T-helper 2 cell treated with Interferon-gamma antibody and Interleukin-4, amounts not matched to agents 5 μg/mL and 100 μg/mL, for 36 hours (primary cell): ENCODE results near the gene ZBTB7B.

ENCODE experiments used
- DNase-seq: peaks from one replicate; pipeline ENCODE4 v3.0.0; 2021; ENCODE audit warnings: low spot score
- H3K27ac Mint-ChIP-seq: one replicate; pipeline ENCODE4 v1.8.0; 2021; ENCODE audit warnings: mild to moderate bottlenecking, mixed read lengths
- H3K27me3 Mint-ChIP-seq: one replicate; pipeline ENCODE4 v1.8.0; 2021; ENCODE audit warnings: low read depth, mixed read lengths
- H3K36me3 Mint-ChIP-seq: one replicate; pipeline ENCODE4 v1.8.0; 2021; ENCODE audit warnings: low read depth, mixed read lengths
- H3K4me1 Mint-ChIP-seq: one replicate; pipeline ENCODE4 v1.8.0; 2021; ENCODE audit warnings: low read depth, mixed read lengths
- H3K4me3 Mint-ChIP-seq: one replicate; pipeline ENCODE4 v1.8.0; 2022; ENCODE audit warnings: mild to moderate bottlenecking, moderate library complexity, mixed read lengths
- H3K9me3 Mint-ChIP-seq: one replicate; pipeline ENCODE4 v1.8.0; 2021; ENCODE audit warnings: mixed read lengths

The ZBTB7B gene

GRCh38 chr1:155034318-155035208 lies 32.0 kb downstream of the ZBTB7B start:
- H3K4me1 Mint-ChIP-seq = no peaks in the 10 kb centered on the region
- no peaks in the 10 kb centered on the region for H3K9me3 Mint-ChIP-seq
- DNase-seq = no peak
- H3K4me3 Mint-ChIP-seq = no peak overlapping the region
- H3K36me3 Mint-ChIP-seq = no peaks in the 10 kb centered on the region
- peaks cover 10% of the 10 kb centered on the region for H3K27me3 Mint-ChIP-seq
- no peak overlapping the region for H3K27ac Mint-ChIP-seq

DNA sequence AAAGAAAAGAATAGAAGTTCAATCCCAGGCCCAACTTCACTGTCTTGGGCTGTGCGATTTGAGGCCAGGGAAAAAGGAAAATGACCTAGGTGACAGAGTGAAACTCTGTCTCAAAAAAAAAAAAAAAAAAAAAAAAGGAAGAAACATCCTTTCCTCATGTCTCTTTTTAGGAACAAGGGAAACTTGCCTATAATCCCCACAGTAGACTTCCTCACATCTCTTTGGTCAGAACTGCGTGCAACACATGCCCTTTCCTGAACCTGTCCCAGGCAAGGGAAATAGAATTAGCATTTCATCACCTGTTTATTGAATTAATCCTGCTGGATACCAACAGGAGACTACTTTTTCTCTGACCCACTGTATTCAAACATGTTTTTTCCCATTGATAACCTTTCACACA lies 33.3 kb downstream of the ZBTB7B start:
- H3K9me3 Mint-ChIP-seq = no peaks in the 10 kb centered on the region
- H3K36me3 Mint-ChIP-seq = no peaks in the 10 kb centered on the region
- H3K27ac Mint-ChIP-seq = no peak overlapping the region

DNA sequence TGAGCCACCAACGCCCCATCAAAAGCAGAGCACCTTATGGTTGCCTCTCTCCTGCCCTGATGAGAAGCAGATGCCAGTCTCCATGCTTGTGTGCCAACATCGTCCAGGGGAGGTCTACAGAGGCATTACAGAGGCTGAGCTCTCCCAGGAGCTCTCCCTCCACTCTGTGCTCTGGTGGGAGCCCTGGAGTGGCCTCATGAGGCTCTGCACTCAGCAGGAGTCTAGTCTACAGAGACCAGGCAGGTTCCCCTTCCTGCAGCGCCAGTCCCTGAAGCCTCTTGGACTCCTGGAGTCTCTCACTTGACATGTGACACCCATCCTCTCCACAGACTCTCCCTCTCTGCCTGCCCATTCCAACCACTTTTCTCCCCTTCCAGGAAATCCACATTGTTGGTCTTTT lies 34.4 kb downstream of the ZBTB7B start:
- peaks cover 10% of the 10 kb centered on the region for H3K27me3 Mint-ChIP-seq
- H3K9me3 Mint-ChIP-seq = no peaks in the 10 kb centered on the region
- H3K36me3 Mint-ChIP-seq = no peaks in the 10 kb centered on the region
- DNase-seq = no peak
- H3K4me1 Mint-ChIP-seq = no peaks in the 10 kb centered on the region
- H3K4me3 Mint-ChIP-seq = no peak overlapping the region
- H3K27ac Mint-ChIP-seq = no peak overlapping the region

More for the DNA sequence above, 33.3 kb downstream of the ZBTB7B start:
- H3K4me1 Mint-ChIP-seq = no peaks in the 10 kb centered on the region
- no peak for DNase-seq
- no peak overlapping the region for H3K4me3 Mint-ChIP-seq
- peaks cover 10% of the 10 kb centered on the region for H3K27me3 Mint-ChIP-seq

- DNase-seq = no peak
- H3K27ac Mint-ChIP-seq = no peak overlapping the region
- H3K9me3 Mint-ChIP-seq = no peaks in the 10 kb centered on the region
- no peaks in the 10 kb centered on the region for H3K4me1 Mint-ChIP-seq
- peaks cover 14% of the 10 kb centered on the region for H3K27me3 Mint-ChIP-seq
- H3K4me3 Mint-ChIP-seq = no peak overlapping the region
- H3K36me3 Mint-ChIP-seq = no peaks in the 10 kb centered on the region
Observed at GRCh38 chr1:155037851-155038441, 35.3 kb downstream of the ZBTB7B start.

DNA sequence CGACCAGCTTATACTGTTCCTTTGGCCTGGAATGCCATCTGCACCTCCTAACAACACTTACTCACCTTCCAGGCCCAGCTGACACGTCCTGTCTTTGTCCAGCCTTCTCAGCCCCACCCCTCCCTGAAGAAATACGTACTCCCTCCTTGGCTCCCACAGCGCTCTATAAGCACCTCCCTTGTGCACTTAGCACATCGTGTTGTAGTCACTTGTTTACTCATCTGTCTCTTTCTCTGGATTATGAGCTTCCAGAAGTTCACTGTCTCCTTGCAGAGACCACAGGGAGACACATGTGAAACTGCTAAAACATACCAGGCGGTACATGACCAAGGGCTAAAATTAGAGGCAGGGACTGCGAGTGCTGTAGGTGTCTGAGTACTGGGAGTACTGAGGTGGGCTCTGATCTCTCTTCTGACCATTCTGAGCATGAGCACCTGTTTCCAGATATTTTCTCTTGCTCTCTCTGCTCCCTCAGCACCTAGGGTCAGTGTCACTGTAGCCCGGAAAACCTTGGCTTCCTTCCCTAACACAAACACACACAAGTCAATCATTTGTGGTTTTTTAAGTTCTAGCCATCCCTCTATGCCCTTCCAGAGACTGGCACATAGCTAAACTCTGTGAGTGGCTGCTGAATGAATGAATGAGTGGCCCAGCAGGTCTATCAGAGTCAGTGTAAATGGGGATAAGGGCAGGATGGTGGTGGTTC lies 36.2 kb downstream of the ZBTB7B start:
- no peak overlapping the region for H3K4me3 Mint-ChIP-seq
- no peaks in the 10 kb centered on the region for H3K4me1 Mint-ChIP-seq
- H3K9me3 Mint-ChIP-seq = no peaks in the 10 kb centered on the region
- H3K27ac Mint-ChIP-seq = no peak overlapping the region
- DNase-seq = no peak
- H3K27me3 Mint-ChIP-seq = peaks cover 14% of the 10 kb centered on the region
- H3K36me3 Mint-ChIP-seq = no peaks in the 10 kb centered on the region

DNA sequence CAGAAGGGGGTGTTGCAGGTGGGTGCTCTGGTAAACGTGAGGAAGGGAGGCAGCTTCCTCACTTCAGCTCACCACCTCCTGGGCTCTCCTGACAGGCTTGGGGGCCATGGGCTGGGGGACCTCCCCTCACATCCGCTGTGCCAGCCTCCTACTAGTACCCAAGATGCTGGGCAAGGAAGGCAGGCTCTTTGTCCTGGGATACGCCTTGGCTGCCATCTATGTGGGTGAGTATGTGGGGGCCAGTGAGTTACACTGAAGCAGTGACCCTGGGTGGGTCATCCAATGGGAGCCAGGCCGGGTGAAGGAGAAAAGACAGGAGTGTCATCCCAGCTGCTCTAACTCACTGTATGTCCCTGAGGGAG lies 36.7 kb downstream of the ZBTB7B start:
- Mint-ChIP-seq H3K4me3 (no peak overlapping the region), H3K27ac (no peak overlapping the region), H3K36me3 (no peaks in the 10 kb centered on the region), H3K9me3 (no peaks in the 10 kb centered on the region), H3K27me3 (peaks cover 14% of the 10 kb centered on the region), H3K4me1 (no peaks in the 10 kb centered on the region)
- DNase-seq = no peak

DNA sequence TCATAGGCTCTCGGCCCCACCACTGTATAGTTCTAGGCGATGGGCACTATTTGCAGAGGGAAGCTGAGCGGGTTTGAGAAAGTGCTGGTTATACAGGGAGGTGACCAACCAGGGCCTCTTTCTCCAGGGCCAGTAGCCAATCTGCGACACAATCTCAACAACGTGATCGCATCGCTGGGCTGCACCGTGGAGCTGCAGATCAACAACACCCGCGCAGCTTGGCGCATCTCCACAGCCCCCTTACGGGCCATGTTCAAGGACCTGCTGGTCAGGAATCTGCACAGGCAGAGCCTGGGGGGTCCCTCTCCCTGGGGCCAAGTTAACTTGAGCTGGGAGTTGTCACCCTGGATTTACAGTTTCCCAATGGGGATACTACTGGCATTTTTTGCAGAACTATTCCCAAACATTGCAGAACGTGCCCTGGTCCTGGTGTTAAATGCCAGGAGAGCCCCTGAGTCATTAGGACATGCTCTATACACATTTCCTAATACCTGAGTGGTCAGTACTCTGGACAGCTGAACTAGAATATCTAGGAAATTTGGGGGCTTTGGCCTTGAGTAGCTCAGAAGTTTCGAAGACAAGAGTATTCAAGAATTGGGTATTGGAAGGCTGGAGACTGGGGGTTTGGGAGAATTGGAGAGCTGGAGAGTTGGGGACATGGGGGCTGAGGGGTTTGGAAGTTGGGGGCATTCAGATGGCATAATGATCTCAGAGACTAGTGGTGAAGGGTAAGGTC lies 37.9 kb downstream of the ZBTB7B start:
- Mint-ChIP-seq H3K27me3 (peaks cover 12% of the 10 kb centered on the region), H3K4me3 (no peak overlapping the region), H3K27ac (no peak overlapping the region), H3K9me3 (no peaks in the 10 kb centered on the region), H3K4me1 (peaks cover 9% of the 10 kb centered on the region), H3K36me3 (no peaks in the 10 kb centered on the region)
- DNase-seq = no peak

DNA sequence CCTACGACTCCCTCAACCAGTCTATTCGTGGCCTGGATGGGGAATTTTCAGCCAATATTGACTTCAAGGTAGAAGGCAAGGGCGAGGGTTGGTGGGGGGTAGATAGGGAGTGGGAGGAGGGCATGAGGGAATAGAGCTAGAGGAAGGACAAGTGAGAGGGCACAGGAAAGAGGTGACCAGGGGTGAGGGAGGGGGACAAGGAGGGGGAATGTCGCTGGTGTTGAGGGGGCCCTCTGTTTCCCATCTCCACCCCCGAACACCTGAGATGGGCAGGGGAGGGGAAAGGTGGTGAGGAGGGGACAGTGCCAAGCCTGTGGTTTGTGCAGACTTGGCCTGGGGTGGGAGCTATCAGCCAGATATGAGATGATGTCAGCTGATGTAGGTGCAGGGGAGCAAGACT lies 40.2 kb downstream of the ZBTB7B start:
- Mint-ChIP-seq H3K27me3 (peaks cover 12% of the 10 kb centered on the region), H3K4me3 (no peak overlapping the region), H3K9me3 (no peaks in the 10 kb centered on the region), H3K36me3 (no peaks in the 10 kb centered on the region), H3K27ac (no peak overlapping the region), H3K4me1 (peaks cover 9% of the 10 kb centered on the region)
- DNase-seq = no peak

- H3K4me3 Mint-ChIP-seq = no peak overlapping the region
Observed at GRCh38 chr1:155043301-155043702, 40.7 kb downstream of the ZBTB7B start.

GRCh38 chr1:155043793-155044192 lies 41.2 kb downstream of the ZBTB7B start:
- no peak for DNase-seq
- Mint-ChIP-seq H3K4me1 (peaks cover 9% of the 10 kb centered on the region), H3K9me3 (no peaks in the 10 kb centered on the region), H3K4me3 (no peak overlapping the region), H3K27ac (no peak overlapping the region), H3K27me3 (peaks cover 4% of the 10 kb centered on the region), H3K36me3 (no peaks in the 10 kb centered on the region)

More at GRCh38 chr1:155043301-155043702, 40.7 kb downstream of the ZBTB7B start:
- no peaks in the 10 kb centered on the region for H3K36me3 Mint-ChIP-seq
- peaks cover 9% of the 10 kb centered on the region for H3K4me1 Mint-ChIP-seq
- no peaks in the 10 kb centered on the region for H3K9me3 Mint-ChIP-seq
- peaks cover 7% of the 10 kb centered on the region for H3K27me3 Mint-ChIP-seq
- H3K27ac Mint-ChIP-seq = no peak overlapping the region
- DNase-seq = no peak

- H3K27me3 Mint-ChIP-seq = peaks cover 4% of the 10 kb centered on the region
- no peak for DNase-seq
- H3K27ac Mint-ChIP-seq = no peak overlapping the region
- H3K4me3 Mint-ChIP-seq = no peak overlapping the region
- H3K36me3 Mint-ChIP-seq = no peaks in the 10 kb centered on the region
- H3K9me3 Mint-ChIP-seq = no peaks in the 10 kb centered on the region
- H3K4me1 Mint-ChIP-seq = peaks cover 9% of the 10 kb centered on the region
Observed at GRCh38 chr1:155044365-155044764, 41.8 kb downstream of the ZBTB7B start.

GRCh38 chr1:155044812-155045657 lies 42.4 kb downstream of the ZBTB7B start:
- peak; percentile 57 for DNase-seq
- peaks cover 4% of the 10 kb centered on the region for H3K27me3 Mint-ChIP-seq
- H3K4me3 Mint-ChIP-seq = no peak overlapping the region
- peaks cover 11% of the 10 kb centered on the region for H3K4me1 Mint-ChIP-seq
- no peaks in the 10 kb centered on the region for H3K36me3 Mint-ChIP-seq
- H3K9me3 Mint-ChIP-seq = no peaks in the 10 kb centered on the region
- H3K27ac Mint-ChIP-seq = peak overlapping the region; percentile 18
